Astrocyte (in vitro differentiated cells and primary cell): ENCODE measurements around the gene CBFB. TPM values are rescaled to one million over a fixed set of nuclear protein-coding genes. Genes with fewer than 3 reads are reported as not detected.

Source experiments
- DNase-seq: peaks from one replicate; pipeline ENCODE4 v3.0.0-alpha.2; 2010; ENCODE audit warnings: low read depth
- FAIRE-seq: peaks from 2 replicates; lab custom pipeline; 2011; peaks lifted over from hg19 to GRCh38; lab: Jason Lieb, UNC
- H2AFZ ChIP-seq: 2 replicates; pipeline ENCODE4 v1.6.0; 2012; ENCODE audit warnings: low read depth, low read length, inconsistent platforms
- H3K27ac ChIP-seq: 2 replicates; pipeline ENCODE4 v1.5.1; 2011; ENCODE audit warnings: low read depth, low read length, inconsistent platforms
- H3K27me3 ChIP-seq: 2 replicates; pipeline ENCODE4 v1.6.0; 2011; ENCODE audit warnings: low read length, inconsistent platforms; ENCODE audit not compliant: insufficient read depth
- H3K36me3 ChIP-seq: 2 replicates; pipeline ENCODE4 v1.5.1; 2011; ENCODE audit warnings: low read length, inconsistent platforms; ENCODE audit not compliant: insufficient read depth
- H3K4me1 ChIP-seq: 2 replicates; pipeline ENCODE4 v1.5.1; 2011; ENCODE audit warnings: low read length, inconsistent platforms; ENCODE audit not compliant: insufficient read depth
- H3K4me2 ChIP-seq: 2 replicates; pipeline ENCODE4 v1.6.0; 2012; ENCODE audit warnings: low read length, inconsistent platforms
- H3K4me3 ChIP-seq: 2 replicates; pipeline ENCODE4 v1.5.1; 2011; ENCODE audit warnings: low read depth, mild to moderate bottlenecking, low read length, inconsistent platforms; ENCODE audit not compliant: insufficient read depth
- H3K79me2 ChIP-seq: 2 replicates; pipeline ENCODE4 v1.6.0; 2012; ENCODE audit warnings: mild to moderate bottlenecking, low read length, inconsistent platforms; ENCODE audit not compliant: insufficient read depth
- H3K9ac ChIP-seq: 2 replicates; pipeline ENCODE4 v1.6.0; 2012; ENCODE audit warnings: mild to moderate bottlenecking, low read length, inconsistent platforms
- H3K9me3 ChIP-seq: 2 replicates; pipeline ENCODE4 v1.5.1; 2012; ENCODE audit warnings: low read depth, mild to moderate bottlenecking, low read length, inconsistent platforms; ENCODE audit not compliant: insufficient read depth
- H4K20me1 ChIP-seq: 2 replicates; pipeline ENCODE4 v1.6.0; 2012; ENCODE audit warnings: low read length, inconsistent platforms; ENCODE audit not compliant: insufficient read depth
- H3K27ac Mint-ChIP-seq: one replicate; pipeline ENCODE4 v1.8.0; 2021; ENCODE audit warnings: mild to moderate bottlenecking, mixed read lengths; ENCODE audit not compliant: unreplicated experiment
- H3K27me3 Mint-ChIP-seq: one replicate; pipeline ENCODE4 v1.8.0; 2021; ENCODE audit warnings: low read depth, mixed read lengths; ENCODE audit not compliant: unreplicated experiment
- H3K36me3 Mint-ChIP-seq: one replicate; pipeline ENCODE4 v1.8.0; 2021; ENCODE audit warnings: low read depth, mixed read lengths; ENCODE audit not compliant: unreplicated experiment
- H3K4me1 Mint-ChIP-seq: one replicate; pipeline ENCODE4 v1.8.0; 2021; ENCODE audit warnings: low read depth, mixed read lengths; ENCODE audit not compliant: unreplicated experiment
- H3K4me3 Mint-ChIP-seq: one replicate; pipeline ENCODE4 v1.8.0; 2021; ENCODE audit warnings: mild to moderate bottlenecking, moderate library complexity, mixed read lengths; ENCODE audit not compliant: unreplicated experiment
- H3K9me3 Mint-ChIP-seq: one replicate; pipeline ENCODE4 v1.8.0; 2021; ENCODE audit warnings: mild to moderate bottlenecking, mixed read lengths; ENCODE audit not compliant: unreplicated experiment
- CTCF ChIP-seq: IDR thresholded peaks from 2 replicates; pipeline ENCODE4 v1.5.1; 2011; ENCODE audit warnings: low read depth, mild to moderate bottlenecking, inconsistent platforms, low read length, moderate library complexity; ENCODE audit not compliant: insufficient read depth
- EZH2 ChIP-seq: IDR thresholded peaks from 2 replicates; pipeline ENCODE4 v1.6.1; 2012; ENCODE audit warnings: mild to moderate bottlenecking, low read length, inconsistent platforms; ENCODE audit not compliant: insufficient read depth
- total RNA-seq: library from RNA; stranded (reverse); gene quantifications from 2 replicates; pipeline ENCODE4 v1.2.1, GENCODE V29; 2021

The CBFB gene
- total RNA-seq, 1 donor from 2014 or later = 104 TPM

- FAIRE-seq (no peak), DNase-seq (peak; percentile 36)
- peaks cover 26% of the 10 kb centered on the region for H3K4me1 ChIP-seq
- H3K36me3 ChIP-seq = peaks cover 10% of the 10 kb centered on the region
- H3K9me3 ChIP-seq = no peaks in the 10 kb centered on the region
- H3K27me3 ChIP-seq = no peaks in the 10 kb centered on the region
- peak overlapping the region; percentile 83 for H3K27ac Mint-ChIP-seq
- peak overlapping the region; percentile 93 for H3K4me3 Mint-ChIP-seq
- H4K20me1 ChIP-seq = peaks cover 44% of the 10 kb centered on the region
- peaks cover 23% of the 10 kb centered on the region for H3K4me1 Mint-ChIP-seq
- H3K9ac ChIP-seq = peak overlapping the region; percentile 94
- H3K4me2 ChIP-seq = peak overlapping the region; percentile 95
- H3K27me3 Mint-ChIP-seq = no peaks in the 10 kb centered on the region
- peaks cover under 1% of the 10 kb centered on the region for H3K36me3 Mint-ChIP-seq
- TF ChIP-seq EZH2 = no peak
- no peak for TF ChIP-seq CTCF
- peaks cover 57% of the 10 kb centered on the region for H3K79me2 ChIP-seq
- H3K9me3 Mint-ChIP-seq = no peaks in the 10 kb centered on the region
- peak overlapping the region; percentile 89 for H3K27ac ChIP-seq
- H2AFZ ChIP-seq = peak overlapping the region; percentile 83
- H3K4me3 ChIP-seq = peak overlapping the region; percentile 95
Measured at GRCh38 chr16:67029254-67030096, 526 bp downstream of the CBFB start.

- H4K20me1 ChIP-seq = peaks cover 53% of the 10 kb centered on the region
- peak overlapping the region; percentile 89 for H3K27ac ChIP-seq
- no peak for DNase-seq
Measured at GRCh38 chr16:67030221-67030962, 1.4 kb downstream of the CBFB start.

More at GRCh38 chr16:67030221-67030962, 1.4 kb downstream of the CBFB start:
- peak overlapping the region; percentile 95 for H3K4me2 ChIP-seq
- H3K9me3 ChIP-seq = no peaks in the 10 kb centered on the region
- peak overlapping the region; percentile 94 for H3K9ac ChIP-seq
- no peak for FAIRE-seq
- Mint-ChIP-seq H3K36me3 (peaks cover 3% of the 10 kb centered on the region), H3K27me3 (no peaks in the 10 kb centered on the region), H3K9me3 (no peaks in the 10 kb centered on the region), H3K4me1 (peaks cover 16% of the 10 kb centered on the region), H3K27ac (peak overlapping the region; percentile 83), H3K4me3 (peak overlapping the region; percentile 93)
- no peak for TF ChIP-seq CTCF
- no peak for TF ChIP-seq EZH2
- H3K4me1 ChIP-seq = peaks cover 26% of the 10 kb centered on the region
- no peak overlapping the region for H2AFZ ChIP-seq
- peaks cover 10% of the 10 kb centered on the region for H3K36me3 ChIP-seq
- H3K4me3 ChIP-seq = peak overlapping the region; percentile 95
- H3K27me3 ChIP-seq = no peaks in the 10 kb centered on the region
- H3K79me2 ChIP-seq = peaks cover 66% of the 10 kb centered on the region
